H1 (cell line): ENCODE results near the gene DDX31. TPM values are rescaled to one million over a fixed set of nuclear protein-coding genes. Genes with fewer than 3 reads are reported as not detected.

Experiments used
- CTCF ChIA-PET: fragments of 300-600 bp; sonication (Branson Sonifier 250); formaldehyde crosslinking; loops from one replicate; lab custom pipeline; 2021; ENCODE audit not compliant: partially characterized antibody; lab: Charles Lee
- POLR2A ChIA-PET: fragments of 300-600 bp; sonication (Branson Sonifier 250); formaldehyde crosslinking; loops from one replicate; lab custom pipeline; 2021; ENCODE audit warnings: inconsistent platforms; ENCODE audit not compliant: partially characterized antibody; lab: Charles Lee
- DNase-seq, 2 experiments: peaks; one replicate each; pipeline versions ENCODE4 v3.0.0 to v3.0.0-alpha.2; 2010 to 2022; ENCODE audit warnings: low spot score in 2 of 2, low read depth in 1 of 2, mixed read lengths in 1 of 2
- FAIRE-seq: peaks from 2 replicates; lab custom pipeline; 2011; peaks lifted over from hg19 to GRCh38; lab: Jason Lieb, UNC
- H2AFZ ChIP-seq: 2 replicates; pipeline ENCODE4 v1.8.1; 2012; ENCODE audit warnings: low read length, inconsistent platforms
- H2AK5ac ChIP-seq: 2 replicates; pipeline ENCODE4 v1.6.1; 2013; ENCODE audit warnings: low read depth, low read length
- H2BK120ac ChIP-seq: replicated peaks from 2 replicates; pipeline ENCODE3; 2013; ENCODE audit warnings: low read depth, low read length, inconsistent platforms
- H2BK12ac ChIP-seq: 2 replicates; pipeline ENCODE4 v1.6.1; 2013; ENCODE audit warnings: low read depth, low read length
- H2BK15ac ChIP-seq: 2 replicates; pipeline ENCODE4 v1.6.1; 2013; ENCODE audit warnings: low read length
- H2BK20ac ChIP-seq: 2 replicates; pipeline ENCODE4 v1.6.1; 2013; ENCODE audit warnings: low read length
- H2BK5ac ChIP-seq: 2 replicates; pipeline ENCODE4 v1.6.1; 2013; ENCODE audit warnings: low read depth, low read length
- H3K14ac ChIP-seq: 2 replicates; pipeline ENCODE4 v1.6.1; 2013; ENCODE audit warnings: inconsistent platforms; ENCODE audit not compliant: insufficient read length
- H3K18ac ChIP-seq: 2 replicates; pipeline ENCODE4 v1.6.1; 2013; ENCODE audit warnings: low read length; ENCODE audit errors: extremely low read depth
- H3K23ac ChIP-seq: 2 replicates; pipeline ENCODE4 v1.6.1; 2013; ENCODE audit warnings: inconsistent platforms; ENCODE audit not compliant: insufficient read length
- H3K23me2 ChIP-seq: 2 replicates; pipeline ENCODE4 v1.6.1; 2013; ENCODE audit warnings: low read depth, low read length
- H3K27ac ChIP-seq: 2 replicates; pipeline ENCODE4 v1.6.1; 2011; ENCODE audit warnings: low read depth, low read length, inconsistent platforms
- H3K27me3 ChIP-seq, 4 experiments: replicated peaks in 1 of 4; 1 replicate in 1 of 4; 2 replicates in 3 of 4; pipeline versions ENCODE4 v1.6.1 to v1.8.1; 2011 to 2013; ENCODE audit warnings: low read length in 3 of 4, mild to moderate bottlenecking in 3 of 4, inconsistent platforms in 2 of 4, mixed read lengths in 2 of 4, moderate library complexity in 1 of 4; ENCODE audit not compliant: control insufficient read depth in 3 of 4, insufficient read depth in 3 of 4; ENCODE audit errors: extremely low read depth in 1 of 4
- H3K36me3 ChIP-seq, 4 experiments: 2 replicates each; pipeline versions ENCODE4 v1.6.1 to v1.8.1; 2011 to 2013; ENCODE audit warnings: mild to moderate bottlenecking in 4 of 4, low read length in 3 of 4, moderate library complexity in 2 of 4, control low read depth in 1 of 4, inconsistent platforms in 1 of 4; ENCODE audit not compliant: insufficient read depth in 4 of 4, control insufficient read depth in 2 of 4
- H3K4ac ChIP-seq: replicated peaks from 2 replicates; pipeline ENCODE3; 2013; ENCODE audit warnings: low read length, low read depth, mixed read lengths, inconsistent platforms; ENCODE audit not compliant: insufficient read length
- H3K4me1 ChIP-seq, 4 experiments: replicated peaks in 1 of 4; 1 replicate in 1 of 4; 2 replicates in 3 of 4; pipeline versions ENCODE4 v1.6.1 to v1.8.1; 2011 to 2013; ENCODE audit warnings: low read length in 3 of 4, inconsistent platforms in 2 of 4, mixed read lengths in 1 of 4; ENCODE audit not compliant: insufficient read depth in 4 of 4, control insufficient read depth in 3 of 4
- H3K4me2 ChIP-seq, 2 experiments: 2 replicates each; pipeline versions ENCODE4 v1.6.1 to v1.8.1; 2011 to 2013; ENCODE audit warnings: low read depth in 2 of 2, low read length in 2 of 2, control low read depth in 1 of 2, inconsistent platforms in 1 of 2, mild to moderate bottlenecking in 1 of 2; ENCODE audit not compliant: insufficient read depth in 1 of 2
- H3K4me3 ChIP-seq, 4 experiments: fragments of 200-600, 300-600 bp in 1 of 4; sonication (generic), shearing (Covaris generic), sonication (Bioruptor Twin) in 1 of 4; 2 replicates each; pipeline versions ENCODE4 v1.5.1 to v1.8.1; 2011 to 2016; ENCODE audit warnings: low read length in 4 of 4, low read depth in 3 of 4, control low read depth in 2 of 4, inconsistent platforms in 2 of 4, mild to moderate bottlenecking in 2 of 4, mixed read lengths in 1 of 4, moderate library complexity in 1 of 4; ENCODE audit not compliant: insufficient read depth in 2 of 4; ENCODE audit errors: extremely low read depth in 1 of 4
- H3K56ac ChIP-seq: replicated peaks from 2 replicates; pipeline ENCODE3; 2013; ENCODE audit warnings: low read depth, mild to moderate bottlenecking, mixed read lengths, low read length, inconsistent platforms; ENCODE audit not compliant: insufficient read length
- H3K79me1 ChIP-seq: 2 replicates; pipeline ENCODE4 v1.6.1; 2013; ENCODE audit warnings: low read depth, low read length, control low read depth
- H3K79me2 ChIP-seq, 2 experiments: 2 replicates each; pipeline versions ENCODE4 v1.6.1 to v1.8.1; 2012 to 2013; ENCODE audit warnings: low read length in 2 of 2, mild to moderate bottlenecking in 2 of 2, inconsistent platforms in 1 of 2; ENCODE audit not compliant: insufficient read depth in 2 of 2, control insufficient read depth in 1 of 2
- H3K9ac ChIP-seq, 4 experiments: replicated peaks in 1 of 4; 1 replicate in 1 of 4; 2 replicates in 3 of 4; pipeline versions ENCODE4 v1.6.1 to v1.8.1; 2011 to 2013; ENCODE audit warnings: low read depth in 3 of 4, low read length in 3 of 4, control low read depth in 2 of 4, mild to moderate bottlenecking in 2 of 4, moderate library complexity in 2 of 4, inconsistent platforms in 1 of 4; ENCODE audit errors: extremely low read depth in 1 of 4
- H3K9me3 ChIP-seq, 2 experiments: 2 replicates each; pipeline versions ENCODE4 v1.6.1 to v1.8.1; 2012 to 2013; ENCODE audit warnings: mild to moderate bottlenecking in 2 of 2, moderate library complexity in 2 of 2, control low read depth in 1 of 2, inconsistent platforms in 1 of 2, low read depth in 1 of 2, low read length in 1 of 2, mixed read lengths in 1 of 2; ENCODE audit not compliant: insufficient read depth in 2 of 2
- H4K20me1 ChIP-seq, 2 experiments: replicated peaks in 1 of 2; 2 replicates each; pipeline versions ENCODE3 to v1.8.1; 2011 to 2013; ENCODE audit warnings: inconsistent platforms in 2 of 2, low read length in 2 of 2, mild to moderate bottlenecking in 1 of 2; ENCODE audit not compliant: insufficient read depth in 2 of 2, control insufficient read depth in 1 of 2
- H4K5ac ChIP-seq: 2 replicates; pipeline ENCODE4 v1.6.1; 2013; ENCODE audit warnings: low read length, low read depth, mixed read lengths, inconsistent platforms; ENCODE audit not compliant: insufficient read length
- H4K8ac ChIP-seq: 2 replicates; pipeline ENCODE4 v1.8.0; 2013; ENCODE audit warnings: mild to moderate bottlenecking, moderate library complexity, low read length, inconsistent platforms; ENCODE audit not compliant: insufficient read depth; ENCODE audit errors: extremely low read depth
- H4K91ac ChIP-seq: replicated peaks from 2 replicates; pipeline ENCODE3; 2013; ENCODE audit warnings: low read length, mixed read lengths, inconsistent platforms; ENCODE audit not compliant: insufficient read length
- ASH2L ChIP-seq: fragments of 200-600, 300-600 bp; sonication (generic); IDR thresholded peaks from one replicate; pipeline ENCODE4 v1.7.1; 2017; ENCODE audit warnings: low read length
- BACH1 ChIP-seq: IDR thresholded peaks from 2 replicates; pipeline ENCODE4 v1.6.1; 2012; ENCODE audit warnings: low read length, improper control_type of control experiment
- HDAC2 ChIP-seq, 2 experiments: fragments of 300-600 bp in 1 of 2; sonication (generic) in 1 of 2; IDR thresholded peaks; 2 replicates each; pipeline ENCODE4 v1.6.1; 2011 to 2012; ENCODE audit warnings: low read depth in 2 of 2, low read length in 2 of 2, mild to moderate bottlenecking in 2 of 2, moderate library complexity in 2 of 2, borderline replicate concordance in 1 of 2, inconsistent platforms in 1 of 2
- KDM4A ChIP-seq: IDR thresholded peaks from one replicate; pipeline ENCODE4 v1.7.1; 2012; ENCODE audit warnings: low read depth, mild to moderate bottlenecking, moderate library complexity, low read length, inconsistent platforms; ENCODE audit not compliant: severe bottlenecking
- WGBS, 2 experiments: shearing (Covaris generic) in 1 of 2; methylation state at CpG; one replicate each; pipeline versions ENCODE4 v1.1.6 to v1.1.7; 2013 to 2015; ENCODE audit warnings: low lambda C conversion rate in 2 of 2, mixed read lengths in 2 of 2, inconsistent platforms in 1 of 2, low coverage in 1 of 2, missing lambda C conversion rate in 1 of 2; ENCODE audit not compliant: insufficient replicate concordance in 2 of 2, insufficient coverage in 1 of 2, insufficient read length in 1 of 2; ENCODE audit errors: extremely low coverage in 1 of 2, missing lambda C conversion rate in 1 of 2; 5-methylcytosine and 5-hydroxymethylcytosine counted together
- polyA plus RNA-seq, 7 experiments: library from polyadenylated mRNA; depleted of rRNA in 3 of 7; stranded (reverse) in 5 of 7; unstranded in 2 of 7; fragments of >200 nt in 5 of 7; fragments of 200-250 nt in 2 of 7; gene quantifications; 1 replicate in 5 of 7; 2 replicates in 1 of 7; 4 replicates in 1 of 7; pipeline versions ENCODE4 v1.2.1 to v1.2.3, GENCODE V29; 2011 to 2013; ENCODE audit warnings: missing spikeins in 2 of 7, mixed read lengths in 2 of 7
- total RNA-seq: library from RNA; stranded (reverse); fragmentation: NEBNext Ultra II Directional; extraction: Animal tissue kit (Norgen Biotek cat#: 25700); gene quantifications from 2 replicates; pipeline ENCODE4 v1.2.1, GENCODE V29; 2021

Gene DDX31
- total and polyA plus RNA-seq, 2 of the 8 experiments (the other 6 are each of a cell fraction or from before 2014, with no cell fraction given), result 9.5 to 23.7 TPM

DNA sequence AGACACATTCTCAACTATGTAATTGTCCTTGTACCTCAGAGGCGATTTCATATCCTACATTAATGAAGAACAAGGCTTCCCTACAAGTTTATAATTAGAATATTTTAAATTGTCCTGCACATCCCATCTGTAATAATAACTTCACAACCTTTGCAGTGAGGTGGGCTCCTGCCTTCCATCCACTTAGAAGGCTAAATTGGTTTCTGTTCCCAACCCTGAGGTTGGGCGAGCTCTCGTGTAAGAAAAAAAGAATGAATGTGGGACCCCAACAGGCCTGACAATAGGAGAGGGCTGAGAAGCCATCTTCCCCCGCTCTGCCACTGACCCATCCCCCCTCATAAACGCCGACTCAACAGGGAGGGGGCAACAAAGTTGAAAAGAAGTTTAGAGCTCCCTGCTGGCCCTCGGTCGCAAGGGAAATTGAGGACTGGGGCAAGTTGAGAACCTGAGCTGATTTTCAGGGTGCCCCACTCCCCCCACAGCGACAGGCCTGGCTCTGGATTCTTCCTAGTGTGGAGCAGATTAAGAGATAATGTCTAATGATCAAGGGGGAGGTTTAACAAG is 78.0 kb downstream of the DDX31 start:
- no peaks in the 10 kb centered on the region for H3K79me2 ChIP-seq
- no peak overlapping the region for H2AK5ac ChIP-seq
- H3K4ac ChIP-seq, result no peak overlapping the region
- peaks cover 17% of the 10 kb centered on the region for H3K23me2 ChIP-seq
- H2BK12ac ChIP-seq, result 0 out of 2 replicates have a peak overlapping the region, but pooled peaks have one; percentile 77
- H4K5ac ChIP-seq, result peak overlapping the region; percentile 75
- peak overlapping the region; percentile 83 for H4K91ac ChIP-seq
- H3K9ac ChIP-seq, result peak overlapping the region in 2 of 4 experiments; percentile 20 to 29; a peak in 3 of 7 replicates
- H2BK15ac ChIP-seq, result no peak overlapping the region
- FAIRE-seq, result peak; percentile 32
- no peaks in the 10 kb centered on the region for H3K9me3 ChIP-seq
- WGBS, 2 experiments, result 1% methylated on average over 9 of the region's 9 CpGs; no CpG with 5 or more reads in 1 of the 2 experiments
- H2BK120ac ChIP-seq, result peak overlapping the region; percentile 97
- H3K27ac ChIP-seq, result peak overlapping the region; percentile 44; the same call in 1 of the 2 replicates
- POLR2A ChIA-PET, result interaction anchor here (0.6 to 2.5 kb wide), 5 partner anchors 14 to 261 kb away, joined by 3 to 10 read pairs (median 3); partner anchors contain the start of genes DDX31 and GTF3C4
- peaks cover 0 to 15% of the 10 kb centered on the region in 2 experiments for H4K20me1 ChIP-seq
- TF ChIP-seq HDAC2 (IDR thresholded peaks at IDR 0.05; ENCODE audit: borderline replicate concordance in 1 of 2, low read depth in 2 of 2, low read length in 2 of 2) (no peak), ASH2L (peak; percentile 20), KDM4A (peak; percentile 28), BACH1 (peak; percentile 49; the same call in 1 of the 2 replicates)
- TF ChIP-seq, all 59 proteins: peak for 3
- peak in 1 of 2 experiments; percentile 63 for DNase-seq
- Histone ChIP-seq H3K36me3 (peaks cover 0 to 4% (median 0%) of the 10 kb centered on the region in 4 experiments; a peak in 1 of 8 replicates), H3K56ac (no peak overlapping the region), H2AFZ (no peak overlapping the region), H3K4me2 (peak overlapping the region; percentile 86 to 89), H3K23ac (no peak overlapping the region), H3K4me3 (peak overlapping the region; percentile 31 to 65 (median 48); a peak in 6 of 8 replicates), H3K18ac (peak overlapping the region; percentile 91; the same call in 1 of the 2 replicates), H3K27me3 (peaks cover 32 to 42% (median 39%) of the 10 kb centered on the region in 4 experiments), H3K79me1 (no peaks in the 10 kb centered on the region), H3K4me1 (peaks cover 3 to 49% (median 27%) of the 10 kb centered on the region in 4 experiments), H4K8ac (no peak overlapping the region), H2BK20ac (peak overlapping the region; percentile 34; the same call in 1 of the 2 replicates), H3K14ac (no peak overlapping the region), H2BK5ac (no peak overlapping the region; the same call in 1 of the 2 replicates)
- CTCF ChIA-PET, result interaction anchor here (0.6 to 1.3 kb wide), 3 partner anchors 8 to 17 kb away, joined by 3 to 4 read pairs (median 3); no protein-coding TSS in a partner anchor
